Right ventricle myocardium inferior (tissue), 1 donor: ENCODE measurements around the gene NET1. TPM values are rescaled to one million over a fixed set of nuclear protein-coding genes. Genes with fewer than 3 reads are reported as not detected.
"Not testable (repeated sequence)": the region's sequence is repeated elsewhere in the genome, so short reads cannot be mapped to it uniquely, and the experiment has no call there.

Source experiments
- ATAC-seq: fragments of 200-7000 bp; cut with Tn5 transposase; one replicate; pipeline ENCODE4 v1.9.1; 2020; ENCODE audit warnings: mild to moderate bottlenecking, moderate library complexity
- DNase-seq: peaks from one replicate; pipeline ENCODE4 v3.0.0; 2021; ENCODE audit errors: missing footprints
- intact Hi-C: fragments of 100-400 bp; cut with DNase I; formaldehyde crosslinking; loops from one replicate; pipeline ENCODE4 v1.11.0; 2022
- total RNA-seq: library from RNA; stranded (reverse); fragmentation: NEBNext Ultra II Directional; extraction: Animal tissue kit (Norgen Biotek cat#: 25700); gene quantifications from one replicate; pipeline ENCODE4 v1.2.1, GENCODE V29; 2021
- donor health status: DM: no; HTN: yes; CAD: no; lungs with severe emphysema.

NET1 gene
- total RNA-seq, 1 donor from 2014 or later = 16.2 TPM

DNA sequence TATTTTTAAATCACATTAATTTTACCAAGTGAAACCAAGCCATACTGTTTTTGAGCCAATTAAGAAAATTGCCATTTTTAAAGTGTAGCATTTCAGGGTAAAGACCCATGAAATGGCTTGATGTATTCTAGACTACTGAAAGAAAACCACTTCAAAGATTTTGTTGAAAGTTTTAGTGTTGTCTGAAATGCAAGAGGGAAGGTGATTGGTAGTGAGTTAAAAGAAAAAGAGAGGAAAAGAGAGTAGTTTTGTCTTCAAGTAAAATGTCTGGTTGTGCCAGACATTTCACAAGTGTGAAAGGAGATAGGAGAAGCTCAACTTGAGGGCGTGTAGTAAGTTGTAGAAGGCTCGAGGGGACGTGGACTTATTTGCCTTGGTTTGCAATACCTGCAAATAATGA, 45.4 kb downstream of the NET1 start:
- DNase-seq = no peak
- intact Hi-C loops = no loop called here
- ATAC-seq = no peak

DNA sequence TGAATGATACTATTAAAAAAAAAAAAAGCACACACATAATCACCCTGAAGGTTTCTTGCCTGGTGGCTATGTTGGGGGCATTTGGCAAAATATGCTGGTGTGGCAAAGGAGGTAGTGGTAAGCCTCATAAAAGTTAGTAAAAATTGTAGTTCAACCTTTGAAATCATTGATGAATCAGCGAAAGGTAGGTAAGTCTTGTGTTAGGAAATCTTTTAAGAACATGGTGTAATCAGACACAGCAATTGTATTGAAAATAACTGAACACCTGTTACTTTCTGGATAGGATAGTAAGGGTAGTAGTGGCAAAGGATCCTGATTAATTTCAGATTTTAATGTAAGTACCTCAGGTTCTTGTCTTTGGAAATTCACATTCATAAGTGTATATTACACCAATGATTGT, 46.1 kb downstream of the NET1 start:
- ATAC-seq = no peak
- no peak for DNase-seq
- intact Hi-C loops = no loop called here

DNA sequence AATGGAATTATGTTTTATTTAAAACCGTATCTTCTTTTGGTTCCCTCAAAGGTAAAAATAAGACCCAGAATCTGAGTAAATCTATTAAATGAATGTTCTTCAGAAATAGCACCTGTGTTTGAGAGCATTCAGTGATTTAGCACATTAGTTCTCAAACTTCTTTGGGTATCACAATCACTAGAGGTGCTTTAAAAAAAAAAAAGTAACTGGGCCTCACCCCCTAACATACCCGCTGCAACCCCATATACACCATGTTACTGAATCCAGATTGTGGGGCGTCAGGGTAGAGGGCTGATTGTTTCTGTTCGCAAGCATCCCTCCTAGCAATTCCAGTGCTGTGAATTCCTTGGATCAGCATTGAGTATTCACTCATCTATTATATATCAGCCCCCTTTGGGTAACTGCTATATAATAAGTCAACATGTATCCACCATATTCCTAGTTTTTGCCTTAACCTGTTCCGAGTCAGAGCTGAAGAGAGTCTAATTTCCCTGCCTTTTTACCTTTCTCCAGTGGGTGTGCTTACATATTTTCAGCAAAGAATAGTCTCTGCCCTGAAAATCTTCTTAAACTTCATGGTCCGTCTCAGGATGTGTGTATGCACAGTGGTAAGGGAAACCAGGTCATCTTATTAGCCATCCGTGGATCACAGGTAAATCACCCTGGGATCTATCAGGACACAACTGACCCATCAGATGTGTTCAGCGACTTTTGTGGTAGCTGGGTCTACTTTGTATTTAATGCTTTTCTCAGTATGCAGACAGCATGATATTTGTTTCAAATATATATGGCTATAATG, 46.8 kb downstream of the NET1 start:
- no peak for ATAC-seq
- intact Hi-C loops = no loop called here
- DNase-seq = no peak

DNA sequence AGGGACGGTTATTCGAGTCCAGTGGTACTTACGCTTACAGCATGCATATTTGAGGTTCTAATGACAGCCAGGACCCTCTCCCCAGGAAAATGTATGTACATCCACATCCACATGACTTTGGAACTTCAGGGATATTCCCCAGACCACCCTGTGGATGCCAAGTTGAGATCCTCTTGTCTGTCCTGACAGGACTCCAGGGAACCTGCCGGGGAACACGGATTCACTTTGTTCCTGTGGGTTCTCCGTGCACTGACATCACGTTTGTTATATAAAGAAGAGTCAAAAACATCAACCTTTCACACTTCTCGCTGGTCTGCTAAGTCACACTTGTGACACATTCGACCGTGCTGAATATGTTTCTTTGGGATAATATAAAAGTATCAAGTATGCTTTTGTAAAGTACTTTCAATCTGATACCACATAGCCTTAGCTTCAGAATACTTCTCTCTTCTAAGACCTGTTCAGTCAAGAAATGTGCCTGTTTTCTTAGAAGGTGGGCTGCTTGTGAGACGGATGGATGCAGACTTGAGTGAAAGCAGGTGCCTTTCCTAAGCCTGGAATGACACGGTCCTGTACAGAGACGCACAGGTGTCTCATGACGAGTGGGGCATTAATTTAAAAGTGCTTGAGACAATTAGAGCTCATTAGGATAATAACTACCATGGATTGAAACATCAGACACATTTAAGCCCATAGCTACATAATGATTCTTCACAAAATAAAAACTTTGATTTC, 48.3 kb downstream of the NET1 start:
- DNase-seq = no peak
- intact Hi-C loops = no loop called here
- ATAC-seq = no peak

DNA sequence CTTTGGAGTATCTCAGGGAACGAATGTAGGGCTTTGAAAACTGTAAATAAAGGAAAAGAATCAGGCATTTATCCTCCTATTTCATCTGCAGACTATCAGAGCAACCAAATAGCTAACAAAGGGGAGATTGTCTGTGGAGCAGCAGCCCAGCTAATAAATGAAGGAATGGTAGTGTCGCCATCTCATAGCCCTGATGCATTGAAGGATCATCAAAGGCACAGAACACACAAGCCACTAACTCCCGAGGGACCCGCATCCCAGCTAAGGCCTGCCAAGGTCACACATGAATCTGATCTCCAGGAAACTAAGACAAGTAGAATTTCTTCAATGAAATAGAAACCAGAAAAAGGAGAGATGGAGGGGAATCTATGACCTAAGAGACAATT, 48.8 kb downstream of the NET1 start:
- DNase-seq (no peak), ATAC-seq (no peak)
- intact Hi-C loops = no loop called here

DNA sequence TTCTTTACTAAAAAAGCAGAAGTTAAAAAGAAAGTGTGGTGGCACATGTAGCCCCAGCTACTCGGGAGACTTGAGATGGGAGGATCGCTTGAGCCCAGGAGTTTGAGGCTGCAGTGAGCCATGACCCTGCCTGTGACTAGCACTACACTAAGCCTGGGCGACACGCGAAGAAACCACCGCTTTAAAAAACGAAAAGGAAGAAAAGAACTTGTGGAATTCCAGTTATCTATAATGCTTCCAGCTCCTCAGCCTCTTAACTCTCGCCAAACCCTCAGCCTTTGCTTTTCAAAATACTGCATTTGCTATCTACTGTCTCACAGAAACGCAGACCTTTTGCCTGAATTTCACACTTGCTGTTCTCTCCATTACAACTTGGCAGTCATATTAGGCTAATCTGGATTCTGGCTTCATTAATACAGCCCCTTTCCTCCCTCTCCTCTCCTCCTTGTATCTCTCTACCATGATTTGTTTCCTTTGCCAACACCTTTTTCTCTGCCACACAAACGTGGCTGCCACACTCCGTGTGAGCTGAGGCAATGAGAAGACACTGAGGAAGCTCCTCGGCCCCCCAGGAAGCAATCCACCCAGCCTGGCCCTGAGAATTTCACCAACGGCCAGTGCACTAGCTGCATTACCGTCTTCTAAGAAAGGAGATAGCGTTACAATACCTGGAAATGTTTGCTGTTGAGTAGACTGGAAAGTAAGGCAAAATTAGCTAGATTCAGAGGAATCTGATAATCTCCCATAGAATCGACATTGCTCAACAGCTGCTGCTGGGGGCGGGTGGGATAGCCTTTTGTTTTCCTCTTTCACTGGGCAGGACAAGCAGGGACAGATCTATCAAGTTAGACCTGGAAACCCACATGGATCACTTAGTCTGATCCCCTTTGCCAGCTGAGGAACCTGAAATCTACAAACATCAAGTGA, 49.8 kb downstream of the NET1 start:
- no peak for DNase-seq
- ATAC-seq = no peak
- intact Hi-C loops = no loop called here

DNA sequence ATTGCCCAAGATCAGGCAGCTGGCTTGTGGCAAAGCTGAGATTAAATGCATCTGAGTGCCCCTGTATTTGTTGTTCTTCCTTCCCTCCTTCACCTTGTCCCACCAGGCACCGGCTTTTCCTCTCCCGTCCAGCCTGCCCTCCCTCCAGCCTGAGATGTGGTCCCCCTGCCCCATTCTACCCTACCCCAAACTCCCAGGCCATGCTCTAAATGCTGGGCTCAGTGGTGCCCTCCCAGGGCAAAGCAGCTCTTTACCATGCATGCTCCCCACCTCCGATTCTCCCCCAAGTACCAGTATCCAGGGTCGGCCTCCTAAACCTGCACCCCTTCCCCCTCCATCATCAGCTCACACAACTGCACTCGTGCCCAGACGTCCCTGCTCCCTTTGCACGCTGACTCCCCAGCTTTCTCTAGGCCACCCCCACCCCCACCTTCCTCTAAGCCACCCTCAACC, 50.5 kb downstream of the NET1 start:
- intact Hi-C loops = no loop called here
- no peak for DNase-seq
- no peak for ATAC-seq

DNA sequence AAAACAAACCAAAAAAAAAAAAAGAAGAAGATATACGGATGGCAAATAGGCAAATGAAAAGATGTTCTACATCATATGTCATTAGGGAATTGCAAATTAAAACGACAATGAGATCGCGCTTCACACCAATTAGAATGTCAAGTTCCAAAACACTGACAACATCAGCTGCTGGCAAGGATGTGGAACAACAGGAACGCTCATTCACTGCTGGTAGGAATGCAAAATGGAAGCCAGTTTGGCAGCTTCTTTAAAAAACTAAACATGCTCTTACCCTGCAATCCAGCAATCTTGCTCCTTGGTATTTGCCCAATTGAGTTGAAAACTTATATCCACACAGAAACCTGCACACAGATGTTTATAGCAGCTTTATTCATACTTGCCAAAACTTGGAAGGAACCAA, 52.2 kb downstream of the NET1 start:
- ATAC-seq (no peak), DNase-seq (no peak)
- intact Hi-C loops = no loop called here

DNA sequence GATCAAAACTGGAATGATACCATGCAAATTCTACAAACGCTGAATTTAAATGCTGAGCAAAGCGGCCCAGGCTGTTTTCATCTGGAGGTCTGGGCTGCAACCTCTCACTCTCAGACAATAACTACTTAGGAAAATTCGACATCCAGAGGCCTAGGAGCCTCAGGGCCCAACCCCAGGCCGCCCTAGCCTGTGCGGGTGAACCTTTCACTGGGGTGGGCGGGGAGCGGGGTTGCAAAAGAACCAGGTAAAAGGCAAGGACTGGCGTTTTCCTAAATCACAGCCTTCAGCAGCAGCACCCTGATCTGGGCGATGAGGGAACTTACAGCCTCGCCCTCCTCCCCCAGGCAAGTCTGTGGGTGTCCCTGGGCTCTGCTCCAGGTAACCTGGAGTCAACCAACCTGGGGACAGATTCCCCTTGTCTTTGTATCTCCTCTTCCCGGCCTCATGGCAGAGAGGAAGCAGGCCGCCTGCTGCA, 53.7 kb downstream of the NET1 start:
- ATAC-seq = no peak
- no peak for DNase-seq
- intact Hi-C loops = no loop called here

DNA sequence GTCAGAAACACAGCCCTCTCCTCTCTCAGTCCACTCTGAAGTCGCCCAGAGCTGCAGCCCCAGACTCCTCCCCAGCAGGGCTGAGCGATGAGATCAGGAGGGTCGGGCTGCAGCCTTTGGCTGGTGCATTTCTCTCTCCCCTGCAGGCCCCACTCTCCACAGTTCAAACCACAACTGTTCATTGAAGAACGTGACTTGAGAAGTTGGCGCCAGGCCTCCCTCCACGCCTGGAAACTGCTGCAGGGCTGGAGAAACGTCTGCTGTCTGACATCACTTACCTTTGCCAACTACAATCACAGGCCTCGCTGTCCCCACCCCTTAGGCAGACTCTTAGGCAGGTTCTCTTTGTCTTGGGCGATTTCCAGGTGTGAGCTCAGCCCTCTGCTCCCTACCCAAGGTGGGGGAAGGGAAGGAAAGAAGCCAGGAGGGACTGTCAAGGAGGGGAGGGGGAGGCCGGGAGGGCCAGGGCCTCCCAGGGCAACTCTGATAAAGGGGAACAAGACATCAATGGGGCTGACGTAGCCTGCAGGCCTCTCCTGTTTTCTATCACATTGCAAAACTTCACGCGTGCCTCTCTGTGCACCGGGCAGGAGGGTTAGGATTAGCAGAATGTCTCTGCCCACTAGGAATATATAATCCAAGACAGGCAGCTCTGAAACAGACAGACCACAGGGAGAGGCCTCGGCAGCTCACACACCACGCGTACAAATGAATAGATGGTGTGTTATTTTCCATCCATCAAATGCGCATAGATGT, 54.3 kb downstream of the NET1 start:
- ATAC-seq (no peak), DNase-seq (no peak)
- intact Hi-C loops = no loop called here

DNA sequence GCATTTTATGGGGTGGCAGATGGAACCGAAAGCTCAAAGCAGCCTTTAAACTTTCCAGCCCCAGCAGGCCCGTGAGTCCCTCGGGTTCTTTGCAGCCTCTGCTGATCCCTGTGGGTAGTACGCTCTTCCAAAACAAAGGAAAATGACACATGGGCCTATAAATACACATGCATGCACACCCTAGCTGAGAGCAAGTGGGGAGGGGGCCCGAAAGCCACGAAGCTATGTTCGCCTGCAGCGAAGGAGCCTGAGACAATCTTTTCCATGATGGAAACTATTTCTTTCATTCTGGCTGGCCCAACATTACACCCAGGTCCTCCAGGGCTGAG, 54.8 kb downstream of the NET1 start:
- DNase-seq (no peak), ATAC-seq (no peak)
- intact Hi-C loops = no loop called here

DNA sequence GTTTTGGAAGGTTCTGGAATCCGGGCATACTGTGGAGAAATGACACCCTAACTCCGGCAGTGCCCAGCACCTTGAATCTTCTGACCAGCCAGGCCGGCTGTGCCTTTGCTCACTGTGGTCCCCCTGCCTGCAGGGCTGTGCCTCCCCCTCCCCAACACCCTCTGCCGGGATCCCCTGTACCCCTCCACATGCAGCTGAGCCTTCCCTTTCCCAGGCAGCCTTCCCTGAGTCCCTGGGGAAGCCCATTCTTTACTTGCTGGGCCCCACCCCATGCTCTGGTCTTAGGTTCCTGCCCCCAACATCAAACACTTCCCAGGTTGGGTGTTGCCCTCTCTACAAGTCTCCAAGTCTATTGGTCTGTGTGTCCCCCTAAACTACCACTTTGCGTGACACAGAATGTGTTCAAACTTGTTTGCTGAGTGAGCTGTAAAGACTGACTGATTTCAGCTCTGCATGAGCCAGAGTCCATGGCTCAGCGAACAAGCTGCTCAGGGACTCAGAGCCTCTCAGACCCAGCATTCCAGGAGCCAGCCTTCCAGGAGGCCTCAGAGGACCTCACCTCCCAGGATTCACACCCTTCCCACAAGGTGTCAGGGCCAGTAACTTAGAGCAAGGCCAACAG, 55.4 kb downstream of the NET1 start:
- intact Hi-C loops = no loop called here
- no peak for ATAC-seq
- DNase-seq = no peak

DNA sequence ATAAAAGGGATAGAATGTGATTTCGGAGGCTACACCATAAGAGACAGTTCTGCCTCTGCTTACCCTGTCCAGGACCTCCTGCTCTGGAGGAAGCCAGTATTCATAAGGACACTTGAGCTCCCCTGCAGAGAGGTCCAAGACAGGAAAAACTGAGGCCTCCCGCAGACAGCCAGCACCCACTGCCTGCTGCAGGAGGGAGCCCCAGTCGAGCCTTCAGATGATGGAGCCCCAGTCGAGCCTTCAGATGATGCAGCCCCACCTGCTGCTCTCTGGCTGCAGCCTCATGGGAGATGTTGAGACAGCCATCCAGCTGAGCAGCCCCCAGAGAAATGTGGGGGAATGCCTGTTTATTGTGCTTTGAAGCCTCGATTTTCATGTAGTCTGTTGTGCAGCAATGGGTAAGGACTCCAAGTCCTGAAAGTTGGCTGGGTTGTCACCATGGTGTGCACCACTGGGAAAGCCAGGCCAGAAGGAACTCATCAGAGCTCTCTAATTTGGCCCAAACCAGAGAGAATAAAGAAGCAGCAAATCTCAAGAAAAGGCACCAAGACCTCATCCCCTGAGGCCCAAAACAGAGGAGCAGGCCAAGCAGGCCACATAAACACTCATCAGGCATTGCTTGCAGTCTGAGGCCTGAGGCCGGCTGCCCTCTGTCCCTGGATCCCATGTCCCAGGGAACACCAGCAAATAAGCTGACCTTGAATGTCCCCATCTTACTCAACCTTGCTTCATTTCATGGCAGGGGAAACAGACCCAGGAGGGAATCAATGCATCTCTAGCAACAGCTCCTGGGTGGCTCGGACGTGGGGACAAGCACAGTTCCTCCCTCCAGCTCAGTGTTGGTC, 56.1 kb downstream of the NET1 start:
- DNase-seq (no peak), ATAC-seq (peak; percentile 70)
- intact Hi-C loops = no loop called here

DNA sequence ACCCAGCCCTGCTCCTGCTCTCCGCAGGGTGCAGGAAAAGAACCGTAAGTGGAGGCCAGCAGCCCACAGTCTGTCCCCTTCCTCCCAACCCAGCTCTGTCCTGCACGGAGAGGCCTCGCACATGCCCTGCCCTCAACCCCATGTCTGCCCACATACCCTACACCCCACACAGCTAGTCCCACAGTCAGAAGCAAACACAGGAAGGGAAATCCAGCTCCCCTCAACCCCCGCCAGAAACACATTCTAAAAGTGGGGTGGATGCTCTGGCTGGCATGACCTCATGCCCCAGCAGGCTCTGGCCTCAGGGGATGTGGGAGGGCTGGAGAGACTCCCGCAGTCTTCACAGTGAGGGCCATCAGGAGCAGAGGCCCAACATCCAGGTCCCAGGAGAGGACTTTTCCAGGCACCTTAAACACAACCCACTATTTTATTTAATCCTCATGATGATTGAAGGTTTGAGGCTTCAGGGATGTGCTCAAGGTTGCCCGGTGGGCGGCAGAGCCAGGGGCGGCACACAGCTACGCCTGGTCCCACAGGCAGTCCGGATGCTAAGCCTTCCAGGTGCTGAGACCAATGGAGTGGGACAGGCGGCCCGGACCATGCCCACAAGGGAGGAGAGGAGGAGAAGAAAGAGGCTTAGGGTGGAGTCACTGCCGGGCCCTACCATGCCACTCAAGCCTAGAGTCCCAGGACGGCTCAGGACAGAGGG, 57.1 kb downstream of the NET1 start:
- ATAC-seq = peak; percentile 27
- no peak for DNase-seq
- intact Hi-C loops = no loop called here

DNA sequence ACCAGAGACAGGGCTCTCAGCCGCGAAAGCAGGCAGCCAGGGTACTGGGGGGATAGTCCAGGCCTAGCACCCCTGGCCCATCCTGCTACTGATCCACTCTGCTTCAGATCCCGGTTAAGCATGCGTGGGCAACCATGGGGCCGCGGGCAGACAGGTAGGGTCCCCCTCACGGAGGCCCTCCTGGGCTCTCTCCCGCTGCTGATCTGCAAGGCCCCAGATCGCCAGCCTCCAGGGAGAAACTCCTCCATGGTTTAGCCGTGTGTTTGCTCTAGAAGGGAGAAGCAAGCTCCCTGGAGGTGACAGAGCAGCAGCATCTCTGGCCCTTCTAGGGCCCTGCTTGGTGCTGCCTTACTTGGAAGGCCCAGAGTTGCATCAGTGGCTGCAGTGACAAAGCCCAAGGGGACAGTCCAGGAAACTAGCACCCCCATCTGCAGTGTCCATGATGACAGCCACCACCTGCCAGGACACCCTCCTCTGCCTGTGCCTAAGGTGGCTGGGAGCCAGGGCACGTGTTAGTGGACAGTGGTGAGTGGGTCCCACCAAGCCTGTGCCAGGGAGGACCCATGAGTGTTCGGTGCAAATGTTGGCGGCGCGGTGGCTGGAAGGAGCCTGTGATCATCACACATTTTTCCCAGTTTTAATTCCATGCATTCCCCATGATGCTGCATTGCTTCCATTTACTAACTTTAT, 57.9 kb downstream of the NET1 start:
- no peak for DNase-seq
- intact Hi-C loops = no loop called here
- ATAC-seq = no peak

DNA sequence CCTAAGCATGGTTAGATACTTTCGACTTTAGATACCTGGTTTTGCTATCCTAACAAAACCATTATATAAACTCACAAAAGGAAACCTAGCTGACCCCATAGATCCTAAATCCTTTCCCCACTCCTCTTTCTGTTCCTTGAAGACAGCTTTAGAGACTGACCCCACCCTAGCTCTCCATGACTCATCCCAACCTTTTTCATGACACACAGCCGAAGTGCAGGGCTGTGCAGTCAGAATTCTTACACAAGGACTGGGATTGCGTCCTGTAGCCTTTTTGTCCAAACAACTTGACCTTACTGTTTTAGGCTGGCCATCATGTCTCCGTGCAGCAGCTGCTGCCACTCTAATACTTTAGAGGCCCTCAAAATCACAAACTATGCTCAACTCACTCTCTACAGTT, 62.3 kb downstream of the NET1 start:
- ATAC-seq, DNase-seq, intact Hi-C loops: not testable (repeated sequence)
